ENCODE measurements around the gene CDH8. TPM values are rescaled to one million over a fixed set of nuclear protein-coding genes. Genes with fewer than 3 reads are reported as not detected.
"Not testable (repeated sequence)": the region's sequence is repeated elsewhere in the genome, so short reads cannot be mapped to it uniquely, and the experiment has no call there.

CDH8 gene
- total and polyA plus RNA-seq, 7 donors = 0.13 to 3.9 (median 0.83) TPM; not detected in 2

DNA sequence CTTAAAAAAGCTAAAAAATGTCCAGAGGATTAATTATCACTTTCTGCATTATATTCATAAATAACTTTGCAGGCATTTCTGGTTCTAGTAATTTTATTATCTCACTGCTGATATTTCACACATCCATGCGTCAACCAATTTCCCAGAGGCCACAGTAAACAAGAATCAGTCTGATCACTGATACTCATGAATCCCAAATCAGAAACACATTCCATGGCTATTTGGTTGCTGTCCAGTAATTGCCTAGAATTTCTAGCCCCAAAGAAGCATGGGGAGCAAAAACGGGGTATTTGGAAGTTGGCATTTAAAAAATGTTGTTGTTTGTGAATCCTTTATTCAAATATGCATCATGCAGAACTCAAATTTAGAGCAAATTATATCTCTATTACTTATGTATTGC lies 244.8 kb downstream of the CDH8 start:
- Histone ChIP-seq H3K36me3 (no peaks in the 10 kb centered on the region), H3K4me3 (no peak overlapping the region), H3K27ac (no peak overlapping the region), H3K27me3 (no peaks in the 10 kb centered on the region), H3K9me3 (no peaks in the 10 kb centered on the region), H3K4me1 (peaks cover 0 to 5% (median 0%) of the 10 kb centered on the region in 4 donors)
- DNase-seq = no peak
- TF ChIP-seq POLR2A (IDR thresholded peaks at IDR 0.05) (no peak), EP300 (IDR thresholded peaks at IDR 0.05) (no peak), POLR2AphosphoS5 (IDR thresholded peaks at IDR 0.05) (no peak)
- TF ChIP-seq, protein P1, sequence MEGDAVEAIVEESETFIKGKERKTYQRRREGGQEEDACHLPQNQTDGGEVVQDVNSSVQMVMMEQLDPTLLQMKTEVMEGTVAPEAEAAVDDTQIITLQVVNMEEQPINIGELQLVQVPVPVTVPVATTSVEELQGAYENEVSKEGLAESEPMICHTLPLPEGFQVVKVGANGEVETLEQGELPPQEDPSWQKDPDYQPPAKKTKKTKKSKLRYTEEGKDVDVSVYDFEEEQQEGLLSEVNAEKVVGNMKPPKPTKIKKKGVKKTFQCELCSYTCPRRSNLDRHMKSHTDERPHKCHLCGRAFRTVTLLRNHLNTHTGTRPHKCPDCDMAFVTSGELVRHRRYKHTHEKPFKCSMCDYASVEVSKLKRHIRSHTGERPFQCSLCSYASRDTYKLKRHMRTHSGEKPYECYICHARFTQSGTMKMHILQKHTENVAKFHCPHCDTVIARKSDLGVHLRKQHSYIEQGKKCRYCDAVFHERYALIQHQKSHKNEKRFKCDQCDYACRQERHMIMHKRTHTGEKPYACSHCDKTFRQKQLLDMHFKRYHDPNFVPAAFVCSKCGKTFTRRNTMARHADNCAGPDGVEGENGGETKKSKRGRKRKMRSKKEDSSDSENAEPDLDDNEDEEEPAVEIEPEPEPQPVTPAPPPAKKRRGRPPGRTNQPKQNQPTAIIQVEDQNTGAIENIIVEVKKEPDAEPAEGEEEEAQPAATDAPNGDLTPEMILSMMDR (IDR thresholded peaks at IDR 0.05) = no peak
- WGBS, 2 donors = 58 to 71% methylated on average over 2 of the region's 2 CpGs
- intact Hi-C loops (cut with DNase I) = no loop called here

GRCh38 chr16:61781855-61782254 lies 254.4 kb downstream of the CDH8 start:
- H3K9me3 ChIP-seq; H3K27me3 ChIP-seq; intact Hi-C loops (cut with DNase I); H3K4me1 ChIP-seq; H3K36me3 ChIP-seq; H3K4me3 ChIP-seq; H3K27ac ChIP-seq; DNase-seq: not testable (repeated sequence)
- WGBS, 2 donors = 92 to 96% methylated on average over 16 of the region's 16 CpGs

- no peak for DNase-seq
- Histone ChIP-seq H3K27ac (no peak overlapping the region), H3K27me3 (no peaks in the 10 kb centered on the region), H3K4me3 (no peak overlapping the region), H3K4me1 (no peaks in the 10 kb centered on the region), H3K9me3 (no peaks in the 10 kb centered on the region), H3K36me3 (no peaks in the 10 kb centered on the region)
- TF ChIP-seq POLR2A (IDR thresholded peaks at IDR 0.05) = no peak
- TF ChIP-seq, protein P1 (IDR thresholded peaks at IDR 0.05) = no peak
- TF ChIP-seq POLR2AphosphoS5 (IDR thresholded peaks at IDR 0.05) = no peak
- TF ChIP-seq EP300 (IDR thresholded peaks at IDR 0.05) = no peak
- 42 to 50% methylated on average over 1 of the region's 1 CpG for WGBS, 2 donors
- intact Hi-C loops (cut with DNase I) = no loop called here
Observed at GRCh38 chr16:61780161-61780560, 256.1 kb downstream of the CDH8 start.

GRCh38 chr16:61770301-61770700 lies 265.9 kb downstream of the CDH8 start:
- Histone ChIP-seq H3K27ac (no peak overlapping the region), H3K27me3 (no peaks in the 10 kb centered on the region), H3K4me1 (no peaks in the 10 kb centered on the region), H3K9me3 (no peaks in the 10 kb centered on the region), H3K36me3 (no peaks in the 10 kb centered on the region), H3K4me3 (no peak overlapping the region)
- DNase-seq = no peak
- intact Hi-C loops (cut with DNase I) = no loop called here
- WGBS, 2 donors = 85 to 91% methylated on average over 1 of the region's 1 CpG
- TF ChIP-seq POLR2AphosphoS5 (IDR thresholded peaks at IDR 0.05) (no peak), POLR2A (IDR thresholded peaks at IDR 0.05) (no peak), EP300 (IDR thresholded peaks at IDR 0.05) (no peak)
- TF ChIP-seq, protein P1 (IDR thresholded peaks at IDR 0.05) = no peak

- TF ChIP-seq, protein P1 (IDR thresholded peaks at IDR 0.05) = no peak
- no peak for TF ChIP-seq EP300 (IDR thresholded peaks at IDR 0.05)
- no peak for DNase-seq
- 56 to 64% methylated on average over 2 of the region's 2 CpGs for WGBS, 2 donors
- Histone ChIP-seq H3K4me3 (no peak overlapping the region), H3K27ac (no peak overlapping the region), H3K36me3 (no peaks in the 10 kb centered on the region), H3K4me1 (no peaks in the 10 kb centered on the region), H3K9me3 (peaks cover 0 to 2% (median 0%) of the 10 kb centered on the region in 4 donors), H3K27me3 (no peaks in the 10 kb centered on the region)
- intact Hi-C loops (cut with DNase I) = no loop called here
Observed at GRCh38 chr16:61763991-61764390, 272.2 kb downstream of the CDH8 start.
